GM12878 (cell line): ENCODE measurements around the gene NEBL. TPM values are rescaled to one million over a fixed set of nuclear protein-coding genes. Genes with fewer than 3 reads are reported as not detected.

ENCODE experiments used
- ATAC-seq: fragments of 200-7000 bp; cut with Tn5 transposase; 3 replicates; pipeline ENCODE4 v1.9.1; 2020; ENCODE audit warnings: mild to moderate bottlenecking, moderate library complexity
- BruUV-seq: library from RNA; stranded (reverse); fragments of 400-500 nt; replicated peaks from 2 replicates; lab custom pipeline; 2021; lab: Mats Ljungman, UMichigan
- CTCF ChIA-PET: fragments of 300-600 bp; sonication (Branson Sonifier 250); formaldehyde crosslinking; extraction: SDS; loops from one replicate; lab custom pipeline; 2021; ENCODE audit warnings: inconsistent platforms; lab: Yijun Ruan, JAX
- POLR2A ChIA-PET: fragments of 350-600 bp; formaldehyde crosslinking; extraction: SDS; loops from one replicate; lab custom pipeline; 2021; ENCODE audit warnings: inconsistent platforms; lab: Charles Lee
- RAD21 ChIA-PET: fragments of 300-600 bp; sonication (Branson Sonifier 250); formaldehyde crosslinking; loops from one replicate; lab custom pipeline; 2023; ENCODE audit warnings: antibody characterized with exemption; ENCODE audit not compliant: unreplicated experiment; lab: Charles Lee
- SMC1A ChIA-PET: fragments of 300-600 bp; sonication (Branson Sonifier 250); formaldehyde crosslinking; loops from one replicate; lab custom pipeline; 2023; ENCODE audit not compliant: unreplicated experiment, uncharacterized antibody; lab: Charles Lee
- DNase-seq: peaks from one replicate; pipeline ENCODE4 v3.0.0-alpha.2; 2011; ENCODE audit warnings: low read depth, low spot score
- FAIRE-seq: peaks from 3 replicates; lab custom pipeline; 2011; peaks lifted over from hg19 to GRCh38; lab: Jason Lieb, UNC
- H2AFZ ChIP-seq: 2 replicates; pipeline ENCODE4 v1.6.0; 2011; ENCODE audit warnings: low read depth, low read length, control low read depth; ENCODE audit not compliant: control insufficient read depth
- H3K27ac ChIP-seq: 2 replicates; pipeline ENCODE4 v1.5.1; 2011; ENCODE audit warnings: control low read depth; ENCODE audit not compliant: control insufficient read depth, insufficient read depth
- H3K27me3 ChIP-seq, 2 experiments: replicated peaks in 1 of 2; 2 replicates each; pipeline versions ENCODE4 v1.6.0 to v1.6.1; 2011; ENCODE audit warnings: low read length in 1 of 2; ENCODE audit not compliant: control insufficient read depth in 2 of 2, insufficient read depth in 2 of 2
- H3K36me3 ChIP-seq, 2 experiments: 2 replicates each; pipeline ENCODE4 v1.5.1; 2011; ENCODE audit warnings: low read length in 1 of 2; ENCODE audit not compliant: control insufficient read depth in 2 of 2, insufficient read depth in 2 of 2
- H3K4me1 ChIP-seq: 2 replicates; pipeline ENCODE4 v1.6.1; 2011; ENCODE audit warnings: mild to moderate bottlenecking, low read length, moderate library complexity, mixed read lengths; ENCODE audit not compliant: control insufficient read depth, insufficient read depth
- H3K4me2 ChIP-seq: 2 replicates; pipeline ENCODE4 v1.6.0; 2011; ENCODE audit warnings: control low read depth; ENCODE audit not compliant: control insufficient read depth, insufficient read depth
- H3K4me3 ChIP-seq: fragments of 200-600 bp; sonication (generic); 2 replicates; pipeline ENCODE4 v1.5.1; 2016
- H3K79me2 ChIP-seq: 2 replicates; pipeline ENCODE4 v1.6.0; 2011; ENCODE audit warnings: low read length; ENCODE audit not compliant: control insufficient read depth, insufficient read depth
- H3K9ac ChIP-seq: 2 replicates; pipeline ENCODE4 v1.8.0; 2011; ENCODE audit warnings: low read length, control low read depth, mixed read lengths; ENCODE audit not compliant: control insufficient read depth, insufficient read depth
- H3K9me3 ChIP-seq: replicated peaks from 3 replicates; pipeline ENCODE4 v1.5.1; 2011; ENCODE audit warnings: mild to moderate bottlenecking, low read length; ENCODE audit not compliant: control insufficient read depth, insufficient read depth
- H4K20me1 ChIP-seq: 2 replicates; pipeline ENCODE4 v1.6.0; 2011; ENCODE audit not compliant: control insufficient read depth, insufficient read depth
- BACH1 ChIP-seq: fragments of 450-650 bp; IDR thresholded peaks from 2 replicates; pipeline ENCODE4 v1.6.1; 2017; ENCODE audit warnings: mild to moderate bottlenecking, borderline replicate concordance
- GABPA ChIP-seq: IDR thresholded peaks from 2 replicates; pipeline ENCODE4 v1.6.1; 2014; ENCODE audit warnings: antibody characterized with exemption, low read depth, mild to moderate bottlenecking, inconsistent platforms
- PAX8 ChIP-seq: fragments of 450-650 bp; IDR thresholded peaks from 2 replicates; pipeline ENCODE4 v1.6.1; 2017; ENCODE audit warnings: mild to moderate bottlenecking, moderate library complexity
- RAD51 ChIP-seq: fragments of 450-650 bp; IDR thresholded peaks from 2 replicates; pipeline ENCODE4 v1.6.1; 2016; ENCODE audit warnings: moderate library complexity, mild to moderate bottlenecking, inconsistent platforms
- SIX5 ChIP-seq: IDR thresholded peaks from 2 replicates; pipeline ENCODE4 v1.6.1; 2011; ENCODE audit warnings: mild to moderate bottlenecking, low read depth, low read length, moderate library complexity; ENCODE audit not compliant: severe bottlenecking
- SMAD5 ChIP-seq: IDR thresholded peaks from 2 replicates; pipeline ENCODE4 v1.6.1; 2016; ENCODE audit warnings: antibody characterized with exemption, low read depth
- SMARCA5 ChIP-seq: fragments of 450-650 bp; IDR thresholded peaks from 2 replicates; pipeline ENCODE4 v1.6.1; 2017; ENCODE audit warnings: mild to moderate bottlenecking
- SMC3 ChIP-seq: IDR thresholded peaks from 2 replicates; pipeline ENCODE4 v1.6.1; 2011; ENCODE audit warnings: low read length, improper control_type of control experiment, borderline replicate concordance
- TCF7 ChIP-seq: IDR thresholded peaks from 2 replicates; pipeline ENCODE4 v1.6.1; 2014; ENCODE audit warnings: antibody characterized with exemption, borderline replicate concordance
- WGBS: methylation state at CpG from one replicate; pipeline ENCODE4 v1.1.6; 2016; ENCODE audit warnings: low lambda C conversion rate; ENCODE audit not compliant: insufficient replicate concordance, insufficient coverage; ENCODE audit errors: missing lambda C conversion rate; 5-methylcytosine and 5-hydroxymethylcytosine counted together
- in situ Hi-C: fragments of 300-500 bp; cut with MboI; formaldehyde crosslinking; loops from 9 replicates; pipeline ENCODE4 v1.14.3; 2018; ENCODE audit warnings: mixed read lengths
- intact Hi-C: fragments of 100-400 bp; cut with micrococcal nuclease; formaldehyde crosslinking; loops from one replicate; pipeline ENCODE4 v1.14.2; 2022; ENCODE audit not compliant: unreplicated experiment
- polyA plus RNA-seq, 11 experiments: library from polyadenylated mRNA; depleted of rRNA in 4 of 11; unstranded in 6 of 11; stranded (reverse) in 5 of 11; fragments of >200 nt; fragmentation: Nextera tagmentation in 4 of 11; fragmentation: Illumina TruSeq in 1 of 11; extraction: Ambion mirVana in 4 of 11; extraction: Trizol in 1 of 11; gene quantifications; 1 replicate in 1 of 11; 2 replicates in 10 of 11; pipeline versions ENCODE4 v1.2.1 to v1.2.3, GENCODE V29; 2011 to 2016; ENCODE audit warnings: inconsistent platforms in 2 of 11, missing spikeins in 2 of 11, low read depth in 1 of 11
- total RNA-seq, 4 experiments: library from RNA; depleted of rRNA in 3 of 4; stranded (reverse); fragments of >200 nt in 3 of 4; fragmentation: Illumina TruSeq in 1 of 4; extraction: Trizol in 1 of 4; gene quantifications; 2 replicates each; pipeline versions ENCODE4 v1.2.1 to v1.2.3, GENCODE V29; 2013 to 2021
- TF ChIP-seq, protein P1 (sequence below), 3 experiments: IDR thresholded peaks in 2 of 3; conservative IDR thresholded peaks in 1 of 3; 2 replicates each; pipeline ENCODE4 v1.5.1; 2011; ENCODE audit warnings: low read depth in 3 of 3, low read length in 3 of 3, mild to moderate bottlenecking in 3 of 3, control low read depth in 2 of 3, moderate library complexity in 2 of 3, inconsistent platforms in 1 of 3, mixed read lengths in 1 of 3; ENCODE audit not compliant: control insufficient read depth in 2 of 3, insufficient read depth in 1 of 3; ENCODE audit errors: extremely low read depth in 1 of 3
- TF ChIP-seq, protein P2 (sequence below): fragments of 450-650 bp; formaldehyde crosslinking; IDR thresholded peaks from 2 replicates; pipeline ENCODE4 v1.5.0; 2022; ENCODE audit warnings: mild to moderate bottlenecking, missing genetic modification characterization
- TF ChIP-seq, protein P3 (sequence below): fragments of 450-650 bp; IDR thresholded peaks from 2 replicates; pipeline ENCODE4 v1.6.1; 2016; ENCODE audit warnings: mild to moderate bottlenecking, moderate library complexity, borderline replicate concordance

Gene NEBL
- total and polyA plus RNA-seq, 10 of the 15 experiments (the other 5 are each of a cell fraction or from before 2014, with no cell fraction given): 0.04 to 0.56 (median 0.11) TPM; not detected in 6

DNA sequence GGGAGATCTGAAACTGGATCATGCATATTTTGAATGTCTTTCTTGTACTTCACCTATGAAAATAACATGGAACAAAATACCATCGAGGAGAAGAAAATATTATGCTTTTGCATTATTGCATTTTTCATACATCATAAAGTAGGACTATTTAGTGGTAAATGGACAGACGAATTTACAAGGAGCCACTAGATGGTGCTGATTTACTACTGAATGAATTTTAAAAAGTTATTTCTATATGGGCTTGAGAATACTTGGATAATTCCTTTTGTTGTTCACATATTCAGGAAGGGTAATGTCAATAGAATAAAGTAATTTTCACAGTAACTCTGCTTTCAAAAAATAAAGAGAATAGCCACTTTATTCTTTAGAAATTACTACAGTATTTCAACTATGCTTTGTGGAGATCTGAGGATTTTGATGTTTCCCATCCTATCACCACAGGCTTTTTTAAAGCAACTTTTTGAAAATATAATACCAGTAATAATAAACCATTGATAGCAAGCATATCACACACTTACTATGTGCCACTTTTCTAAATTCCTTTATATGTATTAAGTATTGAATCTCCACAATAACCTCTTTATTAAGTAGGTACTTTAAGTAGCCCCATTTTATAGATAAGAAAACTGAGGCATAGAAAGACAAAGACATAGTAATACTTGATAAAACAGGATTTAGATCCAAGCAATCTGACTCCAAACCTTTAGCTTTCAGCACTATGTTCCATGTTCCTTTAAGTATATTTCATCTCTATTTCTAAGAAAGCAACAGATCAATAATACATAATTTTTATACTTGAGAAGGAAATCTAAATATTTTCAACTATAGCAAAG is 38.6 kb downstream of the NEBL start (continued):
- TF ChIP-seq, protein P1, sequence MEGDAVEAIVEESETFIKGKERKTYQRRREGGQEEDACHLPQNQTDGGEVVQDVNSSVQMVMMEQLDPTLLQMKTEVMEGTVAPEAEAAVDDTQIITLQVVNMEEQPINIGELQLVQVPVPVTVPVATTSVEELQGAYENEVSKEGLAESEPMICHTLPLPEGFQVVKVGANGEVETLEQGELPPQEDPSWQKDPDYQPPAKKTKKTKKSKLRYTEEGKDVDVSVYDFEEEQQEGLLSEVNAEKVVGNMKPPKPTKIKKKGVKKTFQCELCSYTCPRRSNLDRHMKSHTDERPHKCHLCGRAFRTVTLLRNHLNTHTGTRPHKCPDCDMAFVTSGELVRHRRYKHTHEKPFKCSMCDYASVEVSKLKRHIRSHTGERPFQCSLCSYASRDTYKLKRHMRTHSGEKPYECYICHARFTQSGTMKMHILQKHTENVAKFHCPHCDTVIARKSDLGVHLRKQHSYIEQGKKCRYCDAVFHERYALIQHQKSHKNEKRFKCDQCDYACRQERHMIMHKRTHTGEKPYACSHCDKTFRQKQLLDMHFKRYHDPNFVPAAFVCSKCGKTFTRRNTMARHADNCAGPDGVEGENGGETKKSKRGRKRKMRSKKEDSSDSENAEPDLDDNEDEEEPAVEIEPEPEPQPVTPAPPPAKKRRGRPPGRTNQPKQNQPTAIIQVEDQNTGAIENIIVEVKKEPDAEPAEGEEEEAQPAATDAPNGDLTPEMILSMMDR (IDR thresholded peaks at IDR 0.05 in 2 of 3, conservative IDR thresholded peaks at IDR 0.05 in 1 of 3; ENCODE audit: control insufficient read depth in 2 of 3, extremely low read depth in 1 of 3, insufficient read depth in 1 of 3, low read depth in 3 of 3, low read length in 3 of 3): peak in 2 of 3 experiments; percentile 29 to 50; a peak in 3 of 6 replicates
- peak; percentile 44; the same call in 1 of the 2 replicates for TF ChIP-seq SMC3
- TF ChIP-seq BACH1: no peak
- no peak for TF ChIP-seq RAD51
- TF ChIP-seq GABPA: no peak
- no peak for TF ChIP-seq SMARCA5
- TF ChIP-seq TCF7: no peak

DNA sequence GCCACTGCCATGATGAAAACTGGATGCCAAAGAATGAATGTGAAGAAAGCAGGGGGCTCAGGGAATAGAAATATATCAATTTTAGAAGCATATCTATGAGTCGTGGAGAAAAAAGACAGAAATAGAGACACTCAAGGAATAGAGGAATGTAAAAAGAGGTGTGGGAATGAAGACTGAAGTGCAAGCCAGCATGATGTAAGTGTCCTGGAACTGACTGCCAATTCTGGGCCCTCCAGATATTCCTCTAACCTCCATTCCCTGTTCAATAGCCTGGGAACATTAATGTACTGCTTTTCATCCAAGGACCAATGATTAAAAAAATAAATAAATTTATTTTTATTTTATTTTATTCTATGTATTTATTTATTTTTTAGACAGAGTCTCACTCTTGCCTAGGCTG is 40.6 kb downstream of the NEBL start:
- POLR2A ChIA-PET: no interaction called here
- ATAC-seq (no peak), DNase-seq (no peak), FAIRE-seq (no peak)
- BruUV-seq: no TSS peak
- Histone ChIP-seq H3K4me2 (no peak overlapping the region), H3K27ac (no peak overlapping the region), H3K4me1 (no peaks in the 10 kb centered on the region), H3K27me3 (no peaks in the 10 kb centered on the region), H3K9me3 (no peaks in the 10 kb centered on the region), H3K79me2 (no peaks in the 10 kb centered on the region), H3K9ac (no peak overlapping the region), H2AFZ (no peak overlapping the region), H4K20me1 (no peaks in the 10 kb centered on the region), H3K36me3 (no peaks in the 10 kb centered on the region), H3K4me3 (no peak overlapping the region)
- RAD21 ChIA-PET: no interaction called here
- intact Hi-C loops: loop anchor here (5.0 to 10.0 kb wide), 2 partner anchors 221 to 1042 kb away; partner anchors contain the start of gene PLXDC2
- SMC1A ChIA-PET: no interaction called here
- in situ Hi-C loops: loop anchor here (25.0 kb wide), 2 partner anchors 406 to 881 kb away; no protein-coding TSS in a partner anchor
- WGBS: 0% methylated on average over 1 of the region's 1 CpG
- CTCF ChIA-PET: interaction anchor here (1.2 to 1.3 kb wide), 2 partner anchors 163 to 222 kb away, joined by 3 to 5 read pairs; no protein-coding TSS in a partner anchor
- TF ChIP-seq SIX5: no peak
- TF ChIP-seq SMAD5: no peak
- TF ChIP-seq, protein P2, sequence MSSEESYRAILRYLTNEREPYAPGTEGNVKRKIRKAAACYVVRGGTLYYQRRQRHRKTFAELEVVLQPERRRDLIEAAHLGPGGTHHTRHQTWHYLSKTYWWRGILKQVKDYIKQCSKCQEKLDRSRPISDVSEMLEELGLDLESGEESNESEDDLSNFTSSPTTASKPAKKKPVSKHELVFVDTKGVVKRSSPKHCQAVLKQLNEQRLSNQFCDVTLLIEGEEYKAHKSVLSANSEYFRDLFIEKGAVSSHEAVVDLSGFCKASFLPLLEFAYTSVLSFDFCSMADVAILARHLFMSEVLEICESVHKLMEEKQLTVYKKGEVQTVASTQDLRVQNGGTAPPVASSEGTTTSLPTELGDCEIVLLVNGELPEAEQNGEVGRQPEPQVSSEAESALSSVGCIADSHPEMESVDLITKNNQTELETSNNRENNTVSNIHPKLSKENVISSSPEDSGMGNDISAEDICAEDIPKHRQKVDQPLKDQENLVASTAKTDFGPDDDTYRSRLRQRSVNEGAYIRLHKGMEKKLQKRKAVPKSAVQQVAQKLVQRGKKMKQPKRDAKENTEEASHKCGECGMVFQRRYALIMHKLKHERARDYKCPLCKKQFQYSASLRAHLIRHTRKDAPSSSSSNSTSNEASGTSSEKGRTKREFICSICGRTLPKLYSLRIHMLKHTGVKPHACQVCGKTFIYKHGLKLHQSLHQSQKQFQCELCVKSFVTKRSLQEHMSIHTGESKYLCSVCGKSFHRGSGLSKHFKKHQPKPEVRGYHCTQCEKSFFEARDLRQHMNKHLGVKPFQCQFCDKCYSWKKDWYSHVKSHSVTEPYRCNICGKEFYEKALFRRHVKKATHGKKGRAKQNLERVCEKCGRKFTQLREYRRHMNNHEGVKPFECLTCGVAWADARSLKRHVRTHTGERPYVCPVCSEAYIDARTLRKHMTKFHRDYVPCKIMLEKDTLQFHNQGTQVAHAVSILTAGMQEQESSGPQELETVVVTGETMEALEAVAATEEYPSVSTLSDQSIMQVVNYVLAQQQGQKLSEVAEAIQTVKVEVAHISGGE: no peak
- no peak for TF ChIP-seq PAX8
- no peak for TF ChIP-seq SMC3
- TF ChIP-seq, protein P3, sequence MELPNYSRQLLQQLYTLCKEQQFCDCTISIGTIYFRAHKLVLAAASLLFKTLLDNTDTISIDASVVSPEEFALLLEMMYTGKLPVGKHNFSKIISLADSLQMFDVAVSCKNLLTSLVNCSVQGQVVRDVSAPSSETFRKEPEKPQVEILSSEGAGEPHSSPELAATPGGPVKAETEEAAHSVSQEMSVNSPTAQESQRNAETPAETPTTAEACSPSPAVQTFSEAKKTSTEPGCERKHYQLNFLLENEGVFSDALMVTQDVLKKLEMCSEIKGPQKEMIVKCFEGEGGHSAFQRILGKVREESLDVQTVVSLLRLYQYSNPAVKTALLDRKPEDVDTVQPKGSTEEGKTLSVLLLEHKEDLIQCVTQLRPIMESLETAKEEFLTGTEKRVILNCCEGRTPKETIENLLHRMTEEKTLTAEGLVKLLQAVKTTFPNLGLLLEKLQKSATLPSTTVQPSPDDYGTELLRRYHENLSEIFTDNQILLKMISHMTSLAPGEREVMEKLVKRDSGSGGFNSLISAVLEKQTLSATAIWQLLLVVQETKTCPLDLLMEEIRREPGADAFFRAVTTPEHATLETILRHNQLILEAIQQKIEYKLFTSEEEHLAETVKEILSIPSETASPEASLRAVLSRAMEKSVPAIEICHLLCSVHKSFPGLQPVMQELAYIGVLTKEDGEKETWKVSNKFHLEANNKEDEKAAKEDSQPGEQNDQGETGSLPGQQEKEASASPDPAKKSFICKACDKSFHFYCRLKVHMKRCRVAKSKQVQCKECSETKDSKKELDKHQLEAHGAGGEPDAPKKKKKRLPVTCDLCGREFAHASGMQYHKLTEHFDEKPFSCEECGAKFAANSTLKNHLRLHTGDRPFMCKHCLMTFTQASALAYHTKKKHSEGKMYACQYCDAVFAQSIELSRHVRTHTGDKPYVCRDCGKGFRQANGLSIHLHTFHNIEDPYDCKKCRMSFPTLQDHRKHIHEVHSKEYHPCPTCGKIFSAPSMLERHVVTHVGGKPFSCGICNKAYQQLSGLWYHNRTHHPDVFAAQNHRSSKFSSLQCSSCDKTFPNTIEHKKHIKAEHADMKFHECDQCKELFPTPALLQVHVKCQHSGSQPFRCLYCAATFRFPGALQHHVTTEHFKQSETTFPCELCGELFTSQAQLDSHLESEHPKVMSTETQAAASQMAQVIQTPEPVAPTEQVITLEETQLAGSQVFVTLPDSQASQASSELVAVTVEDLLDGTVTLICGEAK: no peak
